HS-27A (cell line): ENCODE measurements around the gene KCNG2.

Source experiments
- DNase-seq: peaks from one replicate; pipeline ENCODE4 v3.0.0-alpha.2; 2012; ENCODE audit warnings: low read depth, missing footprints

Gene KCNG2

DNA sequence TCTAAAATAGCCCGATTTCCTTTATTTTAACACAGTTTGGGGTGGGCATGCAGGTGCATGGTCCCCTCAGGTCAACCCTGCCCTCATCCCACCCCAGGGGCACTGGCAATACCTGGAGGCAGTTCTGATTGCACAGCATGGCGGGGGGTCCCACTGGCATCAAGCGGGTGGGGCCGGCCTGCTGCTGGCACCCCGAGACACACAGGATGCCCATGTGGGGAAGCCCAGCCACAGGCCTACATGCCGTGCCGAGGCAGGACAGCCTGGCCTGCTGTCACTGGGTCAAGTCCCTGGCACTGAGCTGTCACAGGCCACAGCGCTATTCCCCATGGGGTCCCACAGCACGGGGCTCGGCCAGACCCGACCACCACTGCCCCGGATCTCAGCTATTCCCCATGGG, 11.9 kb upstream of the KCNG2 start:
- DNase-seq = no peak

DNA sequence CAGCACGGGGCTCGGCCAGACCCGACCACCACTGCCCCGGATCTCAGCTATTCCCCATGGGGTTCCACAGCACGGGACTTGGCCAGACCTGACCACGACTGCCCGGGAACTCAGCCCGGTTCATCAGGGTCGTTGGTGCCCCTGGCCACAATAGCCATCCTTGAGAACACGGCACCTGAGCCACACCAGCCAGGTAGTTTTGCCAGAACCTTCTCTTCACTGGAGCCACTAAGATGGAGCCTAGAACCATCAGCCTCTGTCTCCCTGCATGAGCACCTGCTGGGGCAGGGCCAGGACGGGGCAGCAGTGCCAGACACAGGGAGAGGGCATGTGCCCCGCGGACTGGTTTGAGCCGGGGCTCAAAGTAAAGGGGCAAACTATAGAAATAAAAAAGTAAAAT, 11.4 kb upstream of the KCNG2 start:
- no peak for DNase-seq

DNA sequence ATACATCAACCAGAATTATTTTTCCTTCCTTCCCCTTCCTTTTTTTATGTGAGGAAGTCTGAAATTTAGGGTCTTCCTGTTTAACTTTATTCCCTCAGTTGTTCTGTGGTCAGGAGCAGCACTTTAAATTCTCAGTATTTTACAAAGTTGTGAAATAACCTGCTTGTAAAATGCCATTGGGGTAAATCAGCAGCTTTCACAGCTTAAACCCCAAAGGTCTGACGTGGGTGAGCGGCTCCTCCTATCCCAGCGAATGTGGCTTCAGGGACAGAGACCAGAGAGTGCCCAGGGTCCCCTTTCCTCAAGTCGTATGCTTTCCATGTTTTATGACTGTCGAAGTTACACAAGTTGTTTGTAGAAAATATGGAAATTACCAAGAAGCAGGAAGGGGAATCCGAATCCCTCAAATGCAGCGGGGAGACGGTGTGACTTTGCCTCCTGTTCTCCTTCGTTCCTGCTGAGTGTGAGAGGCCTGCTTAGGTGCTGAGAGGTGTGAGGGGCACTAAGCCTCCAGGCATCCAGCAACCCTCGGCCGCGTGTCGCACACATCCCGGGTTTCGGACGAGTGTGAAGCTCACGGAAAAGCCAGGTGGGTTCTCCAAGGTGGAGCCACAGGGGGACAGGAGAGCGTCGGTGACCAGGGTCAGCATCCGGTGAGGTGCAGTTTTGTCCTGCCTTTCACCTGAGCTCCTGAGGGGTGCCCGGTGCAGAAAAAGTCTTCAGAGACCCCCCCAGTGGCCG, 10.8 kb upstream of the KCNG2 start:
- DNase-seq = no peak

DNA sequence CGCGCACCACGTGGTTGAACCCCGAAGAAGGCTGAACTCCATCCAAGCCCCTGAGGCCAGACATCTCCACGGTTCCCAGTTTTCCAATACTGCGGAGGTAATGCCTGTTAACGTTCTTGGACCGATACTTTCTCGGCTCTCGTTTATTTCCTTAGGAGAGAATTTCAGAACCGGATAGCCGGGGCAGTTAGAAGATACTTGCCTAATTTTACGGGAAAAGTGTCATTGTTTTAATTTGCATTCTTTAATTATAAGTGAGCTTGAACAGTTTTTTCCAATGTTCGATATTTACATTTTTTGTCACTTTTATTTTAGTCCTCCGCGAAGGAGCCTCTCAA, 10.2 kb upstream of the KCNG2 start:
- no peak for DNase-seq

DNA sequence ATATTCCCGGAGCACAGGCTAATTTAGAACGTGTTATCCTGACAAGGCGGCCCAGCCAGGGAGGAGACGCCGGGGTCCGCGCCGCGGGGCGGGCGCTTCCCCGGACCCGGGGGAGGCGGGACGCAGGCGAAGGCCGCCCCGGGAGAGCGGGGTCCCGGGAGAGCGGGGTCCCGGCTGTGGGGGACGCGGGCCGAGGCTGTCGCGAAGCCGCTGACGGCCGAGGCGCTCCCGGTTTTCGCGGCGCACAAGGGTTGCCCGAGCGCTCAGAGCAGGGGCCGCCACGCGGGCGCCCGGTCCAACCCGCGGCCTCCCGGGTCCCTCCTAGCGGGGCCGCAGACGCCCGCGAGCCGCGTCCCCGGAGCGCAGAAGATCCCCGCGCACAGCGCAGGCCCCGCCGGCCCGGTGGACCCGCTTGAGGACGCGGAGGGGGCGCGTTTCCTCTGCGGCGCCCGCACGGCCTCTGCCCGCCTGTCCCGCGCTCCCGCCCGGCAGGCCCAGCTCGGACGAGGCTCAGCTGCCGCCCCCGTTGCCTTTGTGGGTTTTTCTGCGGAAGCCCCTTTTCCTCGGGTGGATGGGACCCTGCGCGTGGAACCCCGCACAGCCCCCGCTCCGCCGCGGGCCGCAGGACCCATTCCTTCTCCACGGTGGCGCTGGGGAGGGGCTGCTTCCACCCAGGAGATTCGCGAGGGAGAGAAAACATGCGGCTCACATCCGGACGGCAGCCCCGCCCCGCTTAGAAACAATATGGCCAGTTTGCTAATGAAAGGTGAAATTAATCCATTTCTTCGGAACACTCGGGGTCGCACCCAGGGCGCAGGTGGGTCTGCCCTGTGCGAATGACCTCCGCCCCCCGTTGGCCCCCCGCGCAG, 9.6 kb upstream of the KCNG2 start:
- DNase-seq = no peak

DNA sequence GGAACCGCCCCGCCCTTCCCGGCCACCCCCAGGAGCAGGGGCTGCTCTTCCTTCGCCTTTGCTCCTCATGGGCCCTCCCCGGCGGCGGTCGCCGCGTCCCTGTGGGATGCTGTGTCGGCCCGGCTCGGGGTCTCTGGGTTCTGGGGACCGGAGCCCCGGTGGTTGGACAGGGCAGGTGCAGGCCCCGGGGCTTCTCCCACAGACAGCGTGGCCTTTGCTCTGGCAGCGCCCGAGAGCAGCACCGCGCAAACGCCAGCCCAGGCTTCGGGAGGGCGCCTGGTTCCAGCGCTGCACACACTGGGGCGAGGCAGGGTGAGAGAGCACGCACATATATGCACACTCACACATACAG, 9.0 kb upstream of the KCNG2 start:
- no peak for DNase-seq

DNA sequence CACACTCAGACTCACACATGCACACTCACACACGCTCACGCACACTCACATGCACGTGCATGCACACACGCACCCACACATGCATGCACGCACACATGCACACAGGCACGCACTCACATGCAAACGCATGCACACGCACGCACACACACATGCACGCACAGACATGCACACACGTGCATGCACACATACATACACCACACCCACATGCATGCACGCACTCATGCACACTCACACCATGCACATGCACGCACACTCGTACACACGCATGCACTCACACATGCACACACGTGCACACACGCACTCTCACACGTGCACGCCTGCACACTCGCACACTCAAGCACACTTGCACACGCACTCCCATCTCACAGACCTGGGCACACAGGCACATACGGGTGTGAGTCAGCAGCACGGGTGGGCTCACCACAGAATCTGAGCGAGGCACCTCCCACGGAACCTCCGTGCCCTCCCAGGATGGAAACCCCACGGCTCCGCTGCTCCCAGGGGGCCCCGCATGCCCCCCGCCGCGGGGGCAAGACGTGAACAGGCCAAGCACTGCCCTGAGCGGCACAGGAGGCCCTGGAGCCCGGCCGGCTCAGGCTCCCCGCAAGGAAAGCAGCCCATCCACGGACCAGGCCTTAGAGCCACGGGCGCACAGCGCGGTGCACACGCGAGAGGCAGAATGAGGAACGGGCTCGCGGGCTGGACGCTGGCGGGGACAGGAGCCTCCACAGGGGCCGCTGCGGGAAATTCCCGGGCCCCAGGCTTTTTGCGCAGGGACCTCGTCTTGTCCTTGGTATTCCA, 8.4 kb upstream of the KCNG2 start:
- DNase-seq = no peak

DNA sequence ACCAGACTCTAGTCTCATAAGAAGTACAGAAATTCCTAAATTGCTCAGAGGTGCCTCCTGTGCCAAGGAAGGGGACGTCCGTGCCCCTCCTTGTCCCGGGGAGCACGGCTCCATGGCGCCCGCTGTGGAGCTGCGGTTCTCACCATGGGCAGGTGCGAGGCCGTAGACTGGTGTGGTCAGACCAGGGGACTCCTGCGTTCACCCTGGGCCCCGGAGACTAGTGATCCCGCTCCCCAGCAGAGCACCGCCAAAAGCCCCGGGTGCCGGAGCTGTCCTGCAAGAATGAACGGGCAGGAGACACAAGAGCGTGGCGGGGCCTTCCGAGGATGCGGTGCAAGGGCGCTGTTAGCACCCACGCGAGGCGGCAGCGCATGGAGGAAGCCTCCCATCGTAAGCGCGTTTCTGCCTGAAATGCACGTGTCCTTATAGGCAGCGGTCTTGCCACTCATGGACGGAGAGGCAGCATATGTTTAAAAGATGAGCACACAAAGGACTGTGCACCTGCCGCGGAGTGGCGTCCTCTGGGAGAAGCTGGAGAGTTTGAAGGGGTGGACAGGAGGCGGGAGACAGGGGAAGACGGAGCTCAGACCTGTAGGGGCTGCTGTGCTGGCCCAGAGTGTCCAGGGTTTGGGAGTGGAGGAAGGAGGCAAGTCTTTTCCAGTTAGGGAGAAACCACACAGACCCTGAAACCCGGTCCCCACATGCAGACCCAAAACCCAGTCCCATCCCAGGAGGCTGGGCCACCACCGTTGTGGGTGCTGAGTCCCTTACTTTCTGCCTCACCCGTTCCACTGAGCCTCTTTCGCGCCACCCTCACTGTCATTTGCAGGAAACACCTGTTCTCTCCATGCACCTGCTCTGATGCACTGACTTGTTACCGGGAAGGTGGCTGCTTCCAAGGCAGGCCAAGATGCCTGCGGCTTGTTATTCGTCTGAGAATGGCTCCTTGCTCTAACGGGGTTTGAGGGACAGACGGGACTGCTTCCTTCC, 7.5 kb upstream of the KCNG2 start:
- DNase-seq = no peak

DNA sequence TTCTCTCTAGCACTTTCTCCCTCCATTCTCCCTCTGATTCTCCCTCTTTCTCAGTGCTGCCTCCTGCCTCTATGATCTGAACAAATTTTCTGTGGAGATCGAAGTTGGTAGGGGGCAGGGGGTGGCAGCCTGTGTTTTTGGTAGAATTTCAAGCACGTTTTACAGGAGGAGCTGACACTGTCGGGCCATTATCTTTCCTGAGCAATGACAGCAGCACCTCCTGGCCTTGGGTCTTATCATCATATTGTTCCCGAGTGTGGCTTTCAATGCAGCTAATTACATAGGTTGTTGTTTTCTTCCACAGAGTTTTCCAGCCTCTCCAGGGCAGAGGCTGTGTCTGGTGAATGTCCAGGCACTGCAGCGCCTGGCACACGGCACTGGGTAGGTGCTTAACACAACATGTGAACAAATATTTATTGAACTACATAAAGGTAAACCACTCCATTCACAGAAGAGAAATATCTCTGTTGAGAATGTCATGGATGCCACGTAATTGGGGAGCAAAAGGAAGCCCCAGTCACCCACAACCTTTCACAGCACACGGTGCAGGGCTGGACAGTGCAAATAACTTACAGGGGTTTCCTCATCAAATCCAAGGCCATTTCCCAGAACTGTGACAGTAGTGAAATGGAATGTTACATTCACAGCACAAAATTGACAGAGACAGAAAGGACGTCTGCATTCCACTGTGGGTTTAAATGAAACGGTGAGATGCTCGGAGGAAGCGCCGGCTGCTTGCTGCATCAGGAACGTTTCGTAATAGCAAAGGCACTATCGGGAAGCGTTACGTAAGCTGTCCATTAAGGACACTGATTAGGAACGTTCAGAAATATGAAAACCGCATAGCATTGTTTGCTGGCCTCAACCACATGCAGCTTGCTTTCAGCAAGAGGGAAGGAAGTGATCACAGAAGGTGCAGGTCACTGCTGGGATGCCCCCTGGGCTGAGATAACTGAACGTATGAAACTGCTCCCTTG, 6.5 kb upstream of the KCNG2 start:
- peak; percentile 20 for DNase-seq

DNA sequence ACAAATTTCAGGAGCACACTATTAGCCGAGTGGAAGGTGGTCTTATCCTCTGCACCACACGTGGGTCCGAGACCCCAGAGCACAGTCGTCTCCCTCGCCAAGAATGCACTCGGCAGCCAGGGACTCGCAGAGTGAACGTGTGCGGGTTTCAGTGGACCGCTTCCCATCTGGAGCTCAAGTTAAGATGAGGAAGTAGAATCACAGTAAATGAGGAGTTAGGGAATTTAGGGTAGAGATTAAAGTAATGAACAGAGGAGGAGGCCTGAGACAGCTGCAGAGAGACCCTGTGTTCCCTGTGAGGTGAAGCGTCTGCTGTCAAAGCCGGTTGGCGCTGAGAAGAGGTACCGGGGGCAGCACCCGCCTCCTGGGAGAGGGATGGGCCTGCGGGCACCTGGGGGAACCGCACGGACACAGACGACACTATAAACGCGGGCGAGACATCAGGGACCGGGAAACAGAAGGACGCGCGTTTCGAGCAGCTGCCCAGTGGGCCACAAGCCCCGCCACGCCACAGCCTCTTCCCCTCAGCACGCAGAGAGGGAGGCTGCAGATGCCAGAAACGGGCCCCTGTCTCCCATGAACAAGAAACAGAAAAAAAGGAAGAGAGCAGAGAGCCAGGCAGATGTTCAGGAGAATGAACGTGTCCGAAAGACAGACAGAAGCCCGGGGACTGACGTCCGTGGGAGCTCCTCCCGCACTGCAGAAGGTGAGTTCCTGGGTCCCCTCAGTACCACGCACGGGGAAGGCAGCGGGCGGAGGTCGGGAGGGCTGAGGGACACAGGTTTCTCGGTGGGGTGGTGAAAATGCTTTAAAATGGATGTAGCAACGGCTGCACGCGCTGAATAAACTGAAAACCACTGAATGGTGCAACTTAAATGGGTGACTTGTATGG, 5.4 kb upstream of the KCNG2 start:
- DNase-seq = no peak

DNA sequence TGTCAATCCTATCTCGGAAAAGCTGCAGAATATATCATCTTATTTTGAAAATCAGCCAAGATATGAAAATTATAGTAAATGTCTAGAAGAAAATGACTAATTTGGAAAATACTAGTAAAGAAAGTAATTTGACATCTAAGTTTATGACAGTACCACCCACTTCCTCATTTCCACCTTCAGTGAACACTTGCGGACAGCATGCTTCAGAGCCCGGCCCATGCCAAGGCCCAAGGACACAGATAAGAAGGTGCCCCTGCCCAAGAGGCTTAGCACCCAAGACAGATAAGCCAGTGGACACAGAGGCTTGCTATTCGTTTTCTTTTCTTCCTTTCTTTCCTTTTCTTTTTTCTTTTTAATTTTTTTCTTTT, 4.8 kb upstream of the KCNG2 start:
- no peak for DNase-seq

DNA sequence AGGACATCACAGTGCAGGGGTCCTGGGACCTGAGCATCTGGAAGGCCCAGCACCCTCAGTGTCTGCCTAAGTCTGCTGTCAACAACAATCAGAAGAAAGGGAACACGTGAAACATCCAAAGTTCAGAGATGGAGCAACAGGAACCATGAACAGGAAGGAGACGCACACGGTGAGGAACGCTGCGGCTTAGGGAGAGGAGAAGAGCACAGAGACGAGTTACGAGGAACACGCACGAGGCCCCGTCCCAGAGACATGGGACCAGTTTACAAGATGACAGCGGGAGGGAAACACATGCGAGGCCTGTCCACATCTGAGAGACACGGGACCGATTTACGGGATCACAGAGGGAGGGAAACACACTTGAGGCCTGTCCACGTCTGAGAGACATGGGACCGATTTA, 2.9 kb upstream of the KCNG2 start:
- no peak for DNase-seq

DNA sequence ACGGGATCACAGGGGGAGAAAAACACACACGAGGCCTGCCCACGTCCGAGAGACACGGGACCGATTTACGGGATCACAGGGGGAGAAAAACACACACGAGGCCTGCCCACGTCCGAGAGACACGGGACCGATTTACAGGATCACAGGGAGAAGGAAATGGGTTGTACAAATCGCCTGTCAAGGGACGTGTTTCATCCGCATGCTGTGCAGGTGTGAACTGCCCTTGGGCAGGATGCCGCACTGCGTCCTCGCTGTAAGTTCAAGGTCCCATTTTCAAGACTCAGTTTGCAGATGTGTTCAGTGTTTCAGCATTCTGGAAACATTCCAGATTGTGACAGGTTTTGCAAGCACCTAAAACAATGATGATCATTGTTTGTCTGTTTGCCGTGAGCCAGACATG, 2.3 kb upstream of the KCNG2 start:
- DNase-seq = no peak

DNA sequence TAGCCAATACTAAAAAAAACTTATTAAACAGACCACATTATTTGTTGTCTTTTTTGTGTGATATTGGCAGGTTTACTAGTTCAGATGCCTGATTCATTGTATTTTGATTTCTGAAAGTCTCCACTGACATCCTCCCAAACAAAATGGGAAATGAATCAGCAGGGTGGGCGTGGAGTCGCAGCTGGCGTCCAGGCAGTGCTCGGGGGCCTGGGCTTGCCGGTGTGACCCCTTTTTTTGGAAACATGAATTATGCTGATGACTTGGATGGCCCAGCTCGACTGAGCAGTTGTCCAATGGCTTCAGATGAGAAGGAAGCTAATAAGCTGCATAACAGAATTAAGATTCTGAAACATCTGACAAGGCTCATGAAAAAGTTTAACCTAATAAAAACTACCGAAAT, 1.7 kb upstream of the KCNG2 start:
- no peak for DNase-seq

DNA sequence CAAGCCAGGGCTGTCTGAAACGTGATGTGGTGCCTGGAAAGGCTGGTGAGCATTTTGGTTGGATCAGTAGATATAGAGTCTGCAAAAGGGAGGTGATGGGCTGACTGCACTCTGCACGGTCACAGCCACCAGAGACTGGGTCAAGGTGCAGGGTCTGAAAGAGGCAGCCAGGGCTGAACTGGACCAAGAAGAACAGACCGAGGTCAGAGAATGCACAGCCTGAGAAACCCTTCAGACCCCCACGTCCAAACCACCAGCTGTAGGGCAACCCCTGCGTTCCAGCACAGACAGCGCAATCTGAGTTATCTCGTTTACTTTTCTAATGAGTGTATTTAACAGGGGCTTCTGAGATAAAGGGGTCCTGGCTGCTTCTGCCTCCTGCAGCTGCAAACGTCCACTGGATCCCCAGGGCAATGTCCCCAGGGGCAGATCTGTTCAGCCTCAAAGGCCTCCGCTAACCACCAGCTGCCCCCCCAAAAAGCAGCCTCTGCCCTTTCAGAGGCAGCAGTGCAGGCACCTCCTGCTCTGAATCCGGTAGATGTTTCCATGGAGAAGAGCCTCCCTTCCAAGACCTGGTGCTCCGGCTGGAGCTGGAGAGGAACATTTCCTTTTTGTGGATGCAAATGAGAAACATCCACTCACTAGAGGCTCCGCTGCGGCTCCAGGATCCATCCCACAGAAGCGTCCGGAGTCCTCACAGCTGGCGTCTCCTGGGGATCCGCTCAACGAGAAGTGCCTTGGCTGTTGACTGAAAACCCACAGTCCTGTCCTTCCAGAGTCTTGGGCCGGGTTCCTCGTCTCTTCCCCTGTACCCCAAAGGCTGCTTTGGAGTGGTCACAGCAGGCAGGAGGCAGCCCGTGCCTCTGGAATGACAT, 970 bp upstream of the KCNG2 start:
- DNase-seq = no peak

DNA sequence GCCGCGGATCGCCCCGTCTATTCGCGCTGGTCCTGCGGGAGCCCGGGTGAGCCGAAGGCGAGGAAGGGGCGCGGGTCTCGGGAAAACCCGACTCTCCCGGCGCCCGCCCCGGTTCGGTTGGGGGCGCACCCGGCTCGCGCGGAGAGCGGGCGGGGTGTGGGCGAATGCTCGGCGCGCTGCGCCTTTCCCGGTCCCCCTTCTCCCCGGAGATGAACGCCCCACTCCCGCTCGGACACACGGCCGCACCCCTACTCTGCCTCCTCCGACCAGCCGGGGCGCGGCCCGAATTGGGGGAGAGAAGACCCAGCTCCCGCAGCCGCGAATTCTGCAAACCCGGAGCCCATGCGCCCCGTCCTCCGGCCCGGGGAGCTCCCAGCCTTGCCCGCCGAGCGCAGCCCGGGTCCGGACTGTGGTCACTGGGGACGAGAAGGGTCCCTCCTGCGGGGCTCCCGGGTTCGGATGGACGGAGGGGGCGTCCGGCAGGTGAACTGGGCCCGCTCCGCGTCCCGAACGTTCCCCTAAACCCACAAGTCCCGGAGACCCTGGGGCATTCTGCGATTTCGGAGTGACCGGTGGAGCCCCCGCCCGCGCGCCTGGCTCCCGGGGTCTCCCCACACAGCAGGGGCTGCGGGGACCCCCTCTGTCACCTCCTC, 734 bp downstream of the KCNG2 start:
- no peak for DNase-seq

DNA sequence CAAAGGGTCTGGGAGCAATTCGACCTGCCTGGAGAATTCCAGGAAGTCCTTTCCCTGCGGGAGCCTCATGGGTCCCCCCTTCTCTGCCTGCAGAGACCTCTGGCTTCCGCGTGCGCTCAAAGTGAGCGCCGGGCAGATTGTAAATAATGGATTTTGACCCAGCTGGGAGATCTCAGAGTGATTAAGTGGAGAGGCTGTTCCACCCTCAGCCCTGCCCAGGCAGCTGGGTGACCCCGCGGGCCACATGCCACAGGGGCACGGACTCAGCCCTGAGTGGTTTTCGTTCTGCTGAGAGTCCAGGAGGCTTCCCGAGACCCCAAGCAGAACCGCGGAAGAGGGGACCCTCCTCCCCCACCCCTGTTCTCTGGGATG, 1.2 kb downstream of the KCNG2 start:
- DNase-seq = no peak
